Measurements from ENCODE around the gene NOX1.

Gene NOX1

GRCh38 chrX:100868273-100868672 is 5.9 kb downstream of the NOX1 start:
- DNase-seq (ENCODE audit: insufficient read length) (no peak), FAIRE-seq (no peak)
- TF ChIP-seq POLR2A (IDR thresholded peaks at IDR 0.05; ENCODE audit: low read depth, low read length) (no peak), POLR2AphosphoS5 (IDR thresholded peaks at IDR 0.05; ENCODE audit: low read depth, low read length) (no peak), TAF1 (IDR thresholded peaks at IDR 0.05; ENCODE audit: borderline replicate concordance, low read depth, low read length) (no peak)

GRCh38 chrX:100864657-100865391 is 9.3 kb downstream of the NOX1 start:
- no peak for FAIRE-seq
- TF ChIP-seq POLR2A (IDR thresholded peaks at IDR 0.05; ENCODE audit: low read depth, low read length) (no peak), POLR2AphosphoS5 (IDR thresholded peaks at IDR 0.05; ENCODE audit: low read depth, low read length) (no peak), TAF1 (IDR thresholded peaks at IDR 0.05; ENCODE audit: borderline replicate concordance, low read depth, low read length) (no peak)
- no peak for DNase-seq (ENCODE audit: insufficient read length)

DNA sequence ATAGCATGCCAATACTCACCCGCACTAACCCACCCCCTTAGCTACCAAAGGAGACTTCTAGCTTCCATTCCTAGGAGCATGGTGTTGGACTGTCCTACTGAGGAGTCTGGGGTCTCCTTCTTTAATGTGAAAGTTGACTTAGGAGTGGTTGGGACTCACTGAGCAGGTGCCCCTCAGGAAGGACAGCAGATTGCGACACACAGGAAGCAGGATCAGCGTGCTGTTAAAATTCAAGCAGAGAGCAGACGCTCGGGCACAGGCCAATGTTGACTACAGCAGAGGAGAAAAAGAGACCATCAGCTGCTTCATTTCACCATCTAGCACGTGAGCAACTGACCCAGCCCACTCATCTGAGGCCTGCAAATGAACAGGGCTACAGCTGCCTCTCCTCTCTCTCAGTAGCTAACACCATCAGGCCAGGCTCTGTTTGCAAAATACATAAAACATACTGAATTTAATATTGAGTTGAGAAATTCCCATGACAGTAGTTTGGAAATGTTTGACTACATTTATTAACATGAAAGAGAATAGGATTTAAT is 10.8 kb downstream of the NOX1 start:
- no peak for FAIRE-seq

DNA sequence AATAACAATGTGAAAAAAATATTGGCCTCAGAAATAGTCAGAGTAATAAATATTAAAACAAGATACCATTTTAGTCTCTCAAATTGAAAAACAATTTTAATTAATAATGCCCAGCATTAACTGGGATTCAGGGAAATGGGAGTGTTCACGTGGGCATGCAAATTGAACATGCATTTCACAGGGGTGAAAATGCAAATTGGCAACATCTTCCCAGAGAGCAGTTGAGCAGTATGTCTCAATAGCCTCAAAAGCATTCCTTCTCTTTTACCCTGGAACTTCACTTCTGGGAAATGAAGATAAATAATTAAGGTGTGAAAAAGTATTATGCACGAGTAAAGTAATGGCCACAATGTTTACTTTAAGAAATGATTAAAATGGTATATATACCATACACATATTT is 21.3 kb downstream of the NOX1 start:
- TF ChIP-seq TAF1 (IDR thresholded peaks at IDR 0.05; ENCODE audit: borderline replicate concordance, low read depth, low read length) = no peak
- no peak for TF ChIP-seq POLR2A (IDR thresholded peaks at IDR 0.05; ENCODE audit: low read depth, low read length)
- no peak for TF ChIP-seq POLR2AphosphoS5 (IDR thresholded peaks at IDR 0.05; ENCODE audit: low read depth, low read length)
- no peak for DNase-seq (ENCODE audit: insufficient read length)
- no peak for FAIRE-seq

More for the DNA sequence above, 10.8 kb downstream of the NOX1 start:
- no peak for DNase-seq (ENCODE audit: insufficient read length)
- TF ChIP-seq POLR2A (IDR thresholded peaks at IDR 0.05; ENCODE audit: low read depth, low read length) = no peak
- no peak for TF ChIP-seq POLR2AphosphoS5 (IDR thresholded peaks at IDR 0.05; ENCODE audit: low read depth, low read length)
- no peak for TF ChIP-seq TAF1 (IDR thresholded peaks at IDR 0.05; ENCODE audit: borderline replicate concordance, low read depth, low read length)

- TF ChIP-seq TAF1 (IDR thresholded peaks at IDR 0.05; ENCODE audit: borderline replicate concordance, low read depth, low read length) = no peak
- TF ChIP-seq POLR2AphosphoS5 (IDR thresholded peaks at IDR 0.05; ENCODE audit: low read depth, low read length) = no peak
- no peak for TF ChIP-seq POLR2A (IDR thresholded peaks at IDR 0.05; ENCODE audit: low read depth, low read length)
- DNase-seq (ENCODE audit: insufficient read length) (no peak), FAIRE-seq (no peak)
Observed at GRCh38 chrX:100850317-100850716, 23.8 kb downstream of the NOX1 start.

- FAIRE-seq = peak; percentile 84
- TF ChIP-seq TAF1 (IDR thresholded peaks at IDR 0.05; ENCODE audit: borderline replicate concordance, low read depth, low read length) (no peak), POLR2A (IDR thresholded peaks at IDR 0.05; ENCODE audit: low read depth, low read length) (no peak), POLR2AphosphoS5 (IDR thresholded peaks at IDR 0.05; ENCODE audit: low read depth, low read length) (no peak)
- DNase-seq (ENCODE audit: insufficient read length) = no peak
Observed at GRCh38 chrX:100831219-100831946, 42.8 kb downstream of the NOX1 start.

GRCh38 chrX:100830547-100830946 is 43.6 kb downstream of the NOX1 start:
- FAIRE-seq (peak; percentile 36), DNase-seq (ENCODE audit: insufficient read length) (no peak)
- TF ChIP-seq POLR2AphosphoS5 (IDR thresholded peaks at IDR 0.05; ENCODE audit: low read depth, low read length) (no peak), TAF1 (IDR thresholded peaks at IDR 0.05; ENCODE audit: borderline replicate concordance, low read depth, low read length) (no peak), POLR2A (IDR thresholded peaks at IDR 0.05; ENCODE audit: low read depth, low read length) (no peak)

- DNase-seq (ENCODE audit: insufficient read length) (no peak), FAIRE-seq (no peak)
- TF ChIP-seq POLR2A (IDR thresholded peaks at IDR 0.05; ENCODE audit: low read depth, low read length) (no peak), TAF1 (IDR thresholded peaks at IDR 0.05; ENCODE audit: borderline replicate concordance, low read depth, low read length) (no peak), POLR2AphosphoS5 (IDR thresholded peaks at IDR 0.05; ENCODE audit: low read depth, low read length) (no peak)
Observed at GRCh38 chrX:100830143-100830542, 44.0 kb downstream of the NOX1 start.

DNA sequence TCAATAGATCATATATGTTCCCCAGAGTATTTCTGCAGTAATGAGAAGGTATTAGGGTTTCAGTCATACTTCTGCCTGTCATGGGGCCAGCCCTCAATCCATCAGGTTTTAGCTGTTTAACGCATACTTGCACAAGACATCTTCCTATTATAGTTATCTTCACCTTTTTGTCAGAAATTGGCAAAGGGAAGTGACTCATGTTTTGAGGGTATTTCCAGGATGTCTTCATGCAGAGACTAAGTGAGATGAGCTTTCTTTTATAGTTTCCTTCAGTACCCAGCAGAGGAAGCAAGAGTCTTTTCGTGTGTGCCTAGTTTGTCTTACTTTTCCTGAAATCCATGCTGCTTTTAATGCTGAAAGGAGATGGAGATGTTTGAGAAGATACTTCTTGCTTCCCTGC is 44.4 kb downstream of the NOX1 start:
- FAIRE-seq = peak; percentile 92
- TF ChIP-seq POLR2AphosphoS5 (IDR thresholded peaks at IDR 0.05; ENCODE audit: low read depth, low read length) (0 out of 2 replicates have a peak, but pooled peaks have one; percentile 46), TAF1 (IDR thresholded peaks at IDR 0.05; ENCODE audit: borderline replicate concordance, low read depth, low read length) (no peak), POLR2A (IDR thresholded peaks at IDR 0.05; ENCODE audit: low read depth, low read length) (peak; percentile 25; the same call in 1 of the 2 replicates)
- DNase-seq (ENCODE audit: insufficient read length) = no peak

DNA sequence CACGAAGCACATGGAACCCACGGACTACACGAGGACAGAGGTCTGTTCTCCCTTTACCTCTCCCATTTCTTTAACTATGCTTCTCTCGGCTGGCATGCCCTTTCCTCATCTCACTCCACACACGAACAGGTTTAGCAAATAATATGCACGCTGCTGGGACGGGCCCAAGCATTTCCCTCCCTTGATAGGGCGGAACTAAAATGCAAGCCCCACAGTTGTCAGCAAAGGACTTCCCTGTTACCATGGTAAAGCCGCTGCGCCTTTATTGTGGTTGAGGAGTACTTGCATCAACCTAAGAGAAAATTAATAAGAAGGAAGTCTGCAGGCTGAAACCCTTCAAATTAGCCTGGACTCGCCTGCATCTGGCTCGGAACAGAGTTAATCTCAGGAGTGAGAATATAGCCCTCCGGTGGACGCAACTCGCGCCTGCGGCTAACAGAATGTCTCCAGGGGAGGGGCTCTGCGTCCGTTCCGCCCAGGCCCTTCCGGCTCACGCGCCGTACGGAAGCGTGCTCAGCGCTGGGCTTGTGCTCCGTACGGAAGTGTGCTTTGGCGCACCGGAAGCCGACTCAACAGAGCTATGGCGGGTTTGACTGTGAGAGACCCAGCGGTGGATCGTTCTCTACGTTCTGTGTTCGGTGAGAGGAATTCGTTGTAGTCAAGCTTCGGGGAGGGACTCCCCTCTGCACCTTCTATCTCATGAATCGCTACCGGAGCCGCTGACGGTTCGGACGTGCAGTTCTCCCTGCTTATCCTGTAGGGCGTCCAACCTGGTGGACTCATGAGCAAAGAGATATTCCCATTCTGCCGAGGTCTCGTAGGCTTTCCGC is 54.1 kb downstream of the NOX1 start, which contains the start of gene CSTF2:
Gene CSTF2, plus strand, starts transcription at position 555 of the 830 bp plus-strand sequence. Its CDS starts 26 bp downstream, at position 581.
- TF ChIP-seq TAF1 (IDR thresholded peaks at IDR 0.05; ENCODE audit: borderline replicate concordance, low read depth, low read length) (peak; percentile 83), POLR2AphosphoS5 (IDR thresholded peaks at IDR 0.05; ENCODE audit: low read depth, low read length) (peak; percentile 52; the same call in 1 of the 2 replicates), POLR2A (IDR thresholded peaks at IDR 0.05; ENCODE audit: low read depth, low read length) (peak; percentile 86)
- FAIRE-seq (peak; percentile 94), DNase-seq (ENCODE audit: insufficient read length) (peak; percentile 45)

DNA sequence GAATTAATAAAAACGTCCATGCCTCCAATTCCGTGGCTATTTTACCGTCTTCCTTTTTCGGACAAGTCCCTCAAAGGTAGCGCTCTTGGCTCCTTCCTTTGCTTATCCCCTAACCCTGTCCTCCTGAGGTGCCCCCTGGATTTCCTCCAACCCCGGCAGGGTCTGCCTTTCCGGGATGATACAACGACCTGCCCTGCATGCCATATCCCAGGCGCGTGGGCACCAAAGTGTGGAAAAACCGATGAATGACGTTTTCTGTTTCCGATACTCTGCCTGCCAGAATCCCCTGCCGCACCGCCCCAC is 54.7 kb downstream of the NOX1 start:
- DNase-seq (ENCODE audit: insufficient read length) (no peak), FAIRE-seq (no peak)
- TF ChIP-seq TAF1 (IDR thresholded peaks at IDR 0.05; ENCODE audit: borderline replicate concordance, low read depth, low read length) (no peak), POLR2AphosphoS5 (IDR thresholded peaks at IDR 0.05; ENCODE audit: low read depth, low read length) (no peak), POLR2A (IDR thresholded peaks at IDR 0.05; ENCODE audit: low read depth, low read length) (no peak)
